ENCODE results near the gene PLEKHG4.

DNA sequence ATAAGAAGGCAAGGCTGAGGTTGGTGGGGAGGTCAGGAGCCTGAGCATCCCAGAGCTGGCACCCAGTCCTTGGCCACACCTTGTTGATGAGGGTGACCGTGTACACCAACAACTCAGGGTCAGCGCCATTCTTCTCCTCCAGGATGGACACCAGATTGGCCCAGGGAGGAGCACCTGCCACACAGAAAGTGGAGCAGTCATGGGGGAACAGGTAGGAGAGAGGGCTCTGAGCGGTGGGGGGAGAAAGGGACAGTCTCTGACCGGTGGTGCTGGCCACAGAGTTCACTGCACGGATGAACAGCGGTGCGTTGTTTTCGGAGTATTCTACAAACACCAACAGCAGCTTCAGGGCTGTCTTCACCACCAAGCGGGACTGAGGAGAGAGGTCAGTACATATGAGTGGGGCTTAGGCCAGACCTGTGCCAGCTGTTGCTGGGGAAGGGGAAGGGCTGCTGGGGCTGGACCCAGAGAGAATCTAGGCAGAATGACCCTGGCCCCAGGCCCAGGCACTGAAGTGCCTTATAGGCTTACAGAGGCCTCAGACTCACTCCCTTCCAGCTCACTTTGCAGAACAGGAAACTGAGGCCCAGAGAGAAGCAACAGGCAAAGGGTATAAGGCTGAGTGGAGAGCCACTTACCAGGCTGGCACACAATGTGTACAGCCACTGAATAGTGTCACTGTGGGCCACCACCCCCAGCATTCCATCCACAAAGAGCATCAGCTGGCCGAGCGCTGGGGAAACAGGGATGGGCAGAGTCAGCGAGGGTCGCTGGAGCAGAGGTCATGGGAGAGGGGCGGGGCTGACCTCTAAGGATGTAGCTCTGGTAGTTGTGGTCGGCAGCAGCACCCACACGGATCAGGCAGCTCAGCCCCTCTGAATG is 41.7 kb upstream of the PLEKHG4 start:
- no peak for TF ChIP-seq ZC3H11A (IDR thresholded peaks at IDR 0.05)
- no peak for TF ChIP-seq POLR2A (IDR thresholded peaks at IDR 0.05; ENCODE audit: low read length)
- no peak for TF ChIP-seq RAD21 (conservative IDR thresholded peaks at IDR 0.05 in 1 of 2, IDR thresholded peaks at IDR 0.05 in 1 of 2)
- no peak for TF ChIP-seq RFX5 (IDR thresholded peaks at IDR 0.05)
- no peak for TF ChIP-seq JUN (IDR thresholded peaks at IDR 0.05)

Data from A549 (cell line).